Measurements from ENCODE around the gene SIT1.

The SIT1 gene

GRCh38 chr9:35691757-35692301, 41.1 kb upstream of the SIT1 start:
- no peak for DNase-seq (ENCODE audit: low read depth, low spot score)
- TF ChIP-seq CTCF (IDR thresholded peaks at IDR 0.05; ENCODE audit: low read depth, low read length) = no peak
- in situ Hi-C loops (cut with HindIII; ENCODE audit: low sequenced_read_pairs) = no loop called here
- H3K4me3 ChIP-seq (ENCODE audit: low read depth, low read length) = no peak overlapping the region

- DNase-seq (ENCODE audit: low read depth, low spot score) = no peak
- in situ Hi-C loops (cut with HindIII; ENCODE audit: low sequenced_read_pairs) = no loop called here
- no peak for TF ChIP-seq CTCF (IDR thresholded peaks at IDR 0.05; ENCODE audit: low read depth, low read length)
- H3K4me3 ChIP-seq (ENCODE audit: low read depth, low read length) = peak overlapping the region; percentile 87
Observed at GRCh38 chr9:35691334-35691650, 40.6 kb upstream of the SIT1 start.

DNA sequence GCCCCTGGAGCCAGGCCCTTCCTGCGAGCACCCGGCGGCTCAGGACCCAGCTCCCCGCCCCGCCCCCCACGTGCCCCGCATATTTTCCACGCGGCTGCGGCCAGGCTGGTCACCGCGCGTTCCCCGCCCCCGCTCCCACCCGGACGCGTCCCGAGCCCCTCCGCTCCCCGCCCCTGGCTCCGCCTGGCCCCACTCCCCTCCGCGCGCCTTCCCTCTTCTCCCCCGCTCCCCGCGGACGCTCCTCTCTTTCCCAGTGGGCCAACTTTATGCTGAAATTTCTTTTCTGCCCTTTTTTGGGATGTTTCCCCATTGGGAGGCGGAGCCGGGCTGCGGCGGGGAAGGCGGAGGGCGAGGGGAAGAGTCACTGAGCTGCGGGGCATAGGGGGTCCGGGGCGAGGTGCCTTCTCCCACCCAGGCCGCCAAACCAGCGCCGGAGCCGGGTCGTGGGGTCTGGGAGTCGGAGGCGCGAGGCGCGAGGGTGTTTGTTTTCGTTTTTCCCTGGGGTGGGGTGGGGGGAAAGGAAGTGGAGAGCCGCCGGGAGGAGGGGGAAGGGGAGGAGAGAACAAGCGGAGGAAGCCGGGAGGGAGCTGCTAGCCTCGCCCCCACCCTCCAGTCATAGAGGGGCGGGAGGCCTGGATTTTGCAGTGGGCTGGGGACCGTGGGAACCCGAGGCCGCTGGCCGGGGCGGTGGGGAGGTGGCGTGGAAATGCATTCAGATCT, 40.0 kb upstream of the SIT1 start:
- no peak for TF ChIP-seq CTCF (IDR thresholded peaks at IDR 0.05; ENCODE audit: low read depth, low read length)
- in situ Hi-C loops (cut with HindIII; ENCODE audit: low sequenced_read_pairs) = no loop called here
- DNase-seq (ENCODE audit: low read depth, low spot score) = peak; percentile 79
- H3K4me3 ChIP-seq (ENCODE audit: low read depth, low read length) = peak overlapping the region; percentile 87

DNA sequence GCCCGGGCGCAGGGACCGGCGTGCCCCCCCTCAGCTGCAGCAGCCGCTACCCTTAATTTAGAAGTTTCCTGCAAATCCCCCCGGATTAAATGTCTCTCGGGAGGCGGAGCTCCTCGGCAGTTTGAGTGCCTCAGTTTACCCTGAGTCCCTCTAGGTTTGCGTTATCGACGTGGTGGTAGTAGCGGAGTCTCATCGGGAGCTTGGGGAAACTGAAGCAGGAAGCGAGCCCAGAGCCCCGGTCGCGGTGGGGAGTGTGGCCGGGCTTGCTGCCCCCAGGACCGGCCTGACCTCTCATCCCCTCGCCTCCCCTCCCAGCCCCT, 39.5 kb upstream of the SIT1 start:
- DNase-seq (ENCODE audit: low read depth, low spot score) = no peak
- peak overlapping the region; percentile 87 for H3K4me3 ChIP-seq (ENCODE audit: low read depth, low read length)
- in situ Hi-C loops (cut with HindIII; ENCODE audit: low sequenced_read_pairs) = no loop called here
- no peak for TF ChIP-seq CTCF (IDR thresholded peaks at IDR 0.05; ENCODE audit: low read depth, low read length)

- TF ChIP-seq CTCF (IDR thresholded peaks at IDR 0.05; ENCODE audit: low read depth, low read length) = no peak
- peak within 1 kb of the TSS; percentile 87 for H3K4me3 ChIP-seq (ENCODE audit: low read depth, low read length)
- in situ Hi-C loops (cut with HindIII; ENCODE audit: low sequenced_read_pairs) = no loop called here
- DNase-seq (ENCODE audit: low read depth, low spot score) = peak; percentile 87
Observed at GRCh38 chr9:35689542-35690293, 39.0 kb upstream of the SIT1 start, which contains the start of gene TPM2. Gene TPM2 (minus strand): TSS chr9:35689925. CDS start chr9:35689817, 108 bp downstream.

DNA sequence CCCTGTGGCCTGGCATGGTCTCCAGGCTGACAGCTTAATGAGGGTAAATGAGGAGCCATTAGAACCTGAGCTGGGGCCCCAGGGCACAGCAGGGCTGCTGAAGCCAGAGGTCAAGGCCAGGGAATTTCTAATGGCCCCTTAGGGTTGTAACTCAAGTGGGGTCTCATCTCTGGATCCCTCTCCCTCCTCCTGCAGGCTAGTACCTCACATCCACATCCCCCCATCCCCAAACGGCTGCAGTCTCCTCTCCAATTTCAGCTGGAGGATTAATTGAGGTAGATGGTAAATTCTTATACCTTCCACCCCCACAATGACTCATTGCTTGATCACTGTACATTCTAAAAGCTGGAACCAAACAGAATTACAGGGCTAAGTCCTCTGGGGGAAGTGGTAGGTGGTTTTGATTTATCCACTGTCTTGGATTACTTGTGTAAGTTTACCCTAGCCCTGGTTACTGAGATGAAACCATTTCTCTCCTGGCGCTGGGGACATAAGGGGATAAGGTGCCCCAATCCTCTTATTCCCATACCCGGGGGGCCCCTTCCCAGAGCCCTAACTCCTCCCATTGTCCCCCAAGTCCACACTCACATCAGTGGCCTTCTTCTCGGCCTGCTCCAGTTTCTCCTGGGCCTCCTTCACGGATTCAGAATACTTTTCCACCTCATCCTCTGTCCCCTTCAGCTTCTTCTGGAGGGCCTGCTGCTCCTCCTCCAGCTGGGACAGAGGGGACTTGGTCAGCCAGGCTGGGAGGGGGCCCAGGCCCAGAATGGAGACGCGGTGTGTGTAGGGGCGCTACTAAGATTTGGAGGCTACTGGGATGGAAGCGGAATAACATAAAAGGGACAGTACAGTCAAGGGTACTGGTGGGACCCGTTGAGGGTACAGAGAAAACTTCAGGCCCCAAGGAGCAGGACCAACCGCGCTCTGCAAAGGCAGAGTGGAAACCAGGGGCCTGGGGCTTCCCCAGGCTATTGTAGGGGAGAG, 38.1 kb upstream of the SIT1 start:
- no peak for TF ChIP-seq CTCF (IDR thresholded peaks at IDR 0.05; ENCODE audit: low read depth, low read length)
- in situ Hi-C loops (cut with HindIII; ENCODE audit: low sequenced_read_pairs) = no loop called here
- peak; percentile 87 for DNase-seq (ENCODE audit: low read depth, low spot score)

More for the DNA sequence above, 38.1 kb upstream of the SIT1 start:
- H3K4me3 ChIP-seq (ENCODE audit: low read depth, low read length) = peak overlapping the region; percentile 87

All from astrocyte of the spinal cord (primary cell).